GM12873 (cell line): ENCODE data around the gene PNMA8C.

Experiments
- CTCF ChIP-seq: IDR thresholded peaks from 2 replicates; pipeline ENCODE4 v1.5.1; 2012; ENCODE audit warnings: low read depth, mild to moderate bottlenecking, moderate library complexity, low read length, control low read depth; ENCODE audit not compliant: insufficient read depth; ENCODE audit errors: missing control alignments

The PNMA8C gene

GRCh38 chr19:46393456-46394401, 35.0 kb downstream of the PNMA8C start:
- no peak for TF ChIP-seq CTCF

GRCh38 chr19:46392837-46393236, 35.9 kb downstream of the PNMA8C start:
- TF ChIP-seq CTCF, result no peak

- TF ChIP-seq CTCF, result no peak
These were observed 36.4 kb downstream of the PNMA8C start for GRCh38 chr19:46392252-46392801.

GRCh38 chr19:46391296-46392251, 37.2 kb downstream of the PNMA8C start:
- no peak for TF ChIP-seq CTCF

GRCh38 chr19:46390866-46391265, 37.9 kb downstream of the PNMA8C start:
- no peak for TF ChIP-seq CTCF

GRCh38 chr19:46390121-46390858, 38.4 kb downstream of the PNMA8C start:
- TF ChIP-seq CTCF, result no peak
